T-helper 2 cell treated with Interferon-gamma antibody and Interleukin-4, amounts not matched to agents 100 ng/mL and 5 ng/mL, for 36 hours (primary cell): ENCODE results near the gene ORAI2. TPM values are rescaled to one million over a fixed set of nuclear protein-coding genes. Genes with fewer than 3 reads are reported as not detected.

Experiments used
- intact Hi-C: fragments of 100-400 bp; cut with micrococcal nuclease; formaldehyde crosslinking; loops from one replicate; pipeline ENCODE4 v1.15.1; 2023
- total RNA-seq: library from RNA; stranded (reverse); gene quantifications from 2 replicates; pipeline ENCODE4 v1.2.3, GENCODE V29; 2022

Gene ORAI2
- total RNA-seq, 1 donor from 2014 or later: 66.0 TPM

DNA sequence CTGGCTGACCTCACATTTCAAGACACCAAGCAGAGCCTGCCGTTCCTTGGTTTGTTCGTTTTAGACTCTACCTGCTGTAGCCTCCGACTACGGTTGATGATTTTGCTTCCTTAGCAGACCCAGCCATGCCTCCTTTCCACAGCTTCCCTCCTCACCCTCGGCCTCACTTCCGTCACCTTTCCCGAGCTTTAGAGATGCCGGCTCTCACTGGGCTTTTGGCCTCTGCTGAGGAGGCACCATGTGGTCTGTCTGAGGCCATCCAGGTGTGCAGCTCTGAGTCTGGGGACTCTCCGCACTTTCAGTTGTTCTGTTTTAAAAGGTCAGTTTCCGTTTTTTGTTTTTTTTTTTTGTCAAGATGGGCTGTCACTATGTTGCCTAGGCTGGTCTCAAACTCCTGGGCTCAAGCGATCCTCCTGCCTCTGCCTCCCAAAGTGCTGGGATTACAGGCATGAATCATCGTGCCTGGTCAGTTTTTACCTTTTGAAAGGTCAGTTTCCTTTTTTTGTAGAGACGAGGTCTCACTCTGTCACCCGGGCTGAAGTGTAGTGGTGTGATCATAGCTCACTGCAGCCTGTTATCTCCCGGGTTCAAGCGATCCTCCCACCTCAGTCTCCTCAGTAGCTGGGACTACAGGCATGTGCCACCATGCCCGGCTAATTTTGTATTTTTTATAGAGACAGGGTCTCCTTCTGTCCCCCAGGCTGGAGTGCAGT lies 11.7 kb downstream of the ORAI2 start:
- intact Hi-C loops: no loop called here

DNA sequence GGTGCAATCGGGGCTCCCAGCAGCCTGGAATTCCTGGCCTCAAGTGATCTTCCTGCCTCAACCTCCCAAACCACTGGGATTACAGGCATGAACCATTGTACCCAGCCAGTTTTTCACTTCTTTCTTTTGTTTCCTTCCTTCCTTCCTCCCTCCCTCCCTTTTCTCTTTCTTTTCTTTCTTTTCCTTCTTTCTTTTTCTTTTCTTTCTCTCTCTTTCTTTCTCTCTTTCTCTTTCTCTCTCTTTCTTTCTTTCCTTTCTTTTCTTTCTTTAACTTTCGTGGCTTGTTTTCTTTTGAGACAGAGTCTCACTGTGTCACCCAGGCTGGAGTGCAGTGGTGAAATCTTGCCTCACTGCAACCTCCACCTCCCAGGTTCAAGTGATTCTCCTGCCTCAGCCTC lies 12.3 kb downstream of the ORAI2 start:
- intact Hi-C loops: no loop called here

GRCh38 chr7:102446387-102447156 lies 13.2 kb downstream of the ORAI2 start:
- intact Hi-C loops: no loop called here

DNA sequence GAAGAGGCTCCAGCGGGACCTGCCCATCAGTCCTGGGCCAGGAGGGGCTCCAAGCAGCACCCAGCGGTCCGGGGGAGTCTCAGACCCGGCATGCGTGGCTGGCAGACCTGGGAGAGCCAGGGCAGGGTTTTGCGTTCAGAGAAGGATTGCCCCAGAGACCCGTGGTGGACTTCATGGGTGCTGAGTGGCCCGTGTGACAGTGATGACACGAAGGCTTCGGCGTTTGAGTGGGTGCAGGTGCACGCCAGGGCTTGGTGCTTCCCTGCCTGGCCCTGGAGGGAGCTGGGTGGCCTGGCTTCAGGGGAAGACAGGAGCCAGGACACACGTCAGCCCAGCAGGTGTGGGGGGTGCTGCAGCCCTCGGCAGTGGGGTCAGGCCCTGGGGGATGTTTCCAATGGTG lies 13.9 kb downstream of the ORAI2 start:
- intact Hi-C loops: no loop called here

DNA sequence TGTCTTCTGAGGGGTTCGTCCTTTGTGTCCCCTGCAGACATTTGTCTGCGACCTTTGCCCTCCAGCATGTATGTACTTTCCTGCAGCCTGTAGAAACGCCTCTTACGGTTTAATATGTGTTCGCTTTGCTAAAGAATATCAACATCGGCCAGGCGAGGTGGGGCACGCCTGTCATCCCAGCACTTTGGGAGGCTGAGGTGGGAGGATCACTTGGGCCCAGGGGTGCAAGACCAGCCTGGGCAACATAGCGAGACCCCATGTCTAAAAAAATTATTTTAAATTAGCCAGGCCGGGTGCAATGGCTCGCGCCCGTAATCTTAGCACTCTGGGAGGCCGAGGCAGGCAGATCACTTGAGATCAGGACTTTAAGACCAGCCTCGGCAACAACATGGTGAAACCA lies 15.8 kb downstream of the ORAI2 start:
- intact Hi-C loops: no loop called here

DNA sequence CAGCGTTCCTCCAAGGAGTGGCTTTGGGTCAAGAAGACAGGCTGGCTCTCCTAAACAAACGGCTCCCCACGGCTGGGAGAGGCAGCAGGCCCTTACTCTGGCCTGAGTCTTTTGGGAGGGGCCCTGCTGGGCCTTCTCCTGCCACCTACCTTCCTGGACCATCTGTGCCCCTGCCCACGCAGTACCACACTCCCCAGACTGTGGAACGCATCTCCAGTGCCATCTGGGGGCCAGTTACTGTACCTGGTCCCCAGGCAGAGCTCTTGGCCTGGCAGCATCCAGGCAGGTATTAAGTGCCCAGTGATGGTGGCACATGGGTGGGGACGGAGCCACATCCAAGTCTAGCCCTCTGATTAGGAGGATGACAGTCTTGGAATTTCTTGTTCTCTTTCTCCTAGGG lies 16.9 kb downstream of the ORAI2 start:
- intact Hi-C loops: loop anchor here (1.0 to 5.0 kb wide), 2 partner anchors 38 to 48 kb away; no protein-coding TSS in a partner anchor

GRCh38 chr7:102451371-102452054 lies 18.1 kb downstream of the ORAI2 start:
- intact Hi-C loops: loop anchor here (5.0 kb wide), 1 partner anchor 49 kb away; no protein-coding TSS in a partner anchor

DNA sequence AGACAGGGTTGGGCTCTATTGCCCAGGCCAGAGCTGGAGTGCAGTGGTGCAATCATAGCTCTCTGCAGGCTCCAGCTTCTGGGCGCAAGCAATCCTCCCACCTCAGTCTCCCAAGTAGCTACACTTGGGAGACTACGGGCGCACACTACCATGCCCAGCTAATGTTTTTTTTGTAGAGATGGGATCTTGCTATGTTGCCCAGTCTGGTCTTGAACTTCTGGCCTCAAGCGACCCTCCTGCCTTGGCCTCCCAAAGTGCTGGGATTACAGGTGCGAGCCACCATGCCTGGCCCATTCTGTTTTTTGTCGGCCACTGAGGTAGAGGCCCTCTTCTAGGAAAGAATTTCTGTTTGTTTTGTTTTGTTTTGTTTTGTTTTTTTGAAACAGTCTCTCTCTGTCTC lies 19.1 kb downstream of the ORAI2 start:
- intact Hi-C loops: loop anchor here (5.0 kb wide), 1 partner anchor 50 kb away; no protein-coding TSS in a partner anchor

- intact Hi-C loops: loop anchor here (5.0 kb wide), 1 partner anchor 51 kb away; no protein-coding TSS in a partner anchor
These were observed 19.9 kb downstream of the ORAI2 start for GRCh38 chr7:102453319-102453718.

DNA sequence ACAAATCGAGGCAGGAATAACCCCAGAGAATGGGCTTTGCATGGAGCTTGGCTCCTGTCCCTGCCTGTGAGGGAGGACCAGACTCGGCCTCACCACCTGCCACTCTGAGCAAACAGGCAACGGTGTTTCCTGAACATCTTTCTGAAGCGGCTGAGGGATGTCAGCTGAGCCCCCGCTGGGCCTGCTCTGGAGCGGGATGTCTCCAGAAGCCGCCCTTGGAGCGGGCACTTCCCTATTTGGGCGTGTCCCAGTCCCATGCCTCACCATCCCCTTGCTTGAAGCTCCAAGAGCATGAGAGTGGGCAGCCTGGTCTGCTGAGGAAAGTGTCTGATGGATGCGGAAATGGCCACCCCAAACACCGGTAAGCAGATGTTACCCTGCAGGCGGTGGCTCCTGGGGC lies 21.1 kb downstream of the ORAI2 start:
- intact Hi-C loops: loop anchor here (5.0 kb wide), 1 partner anchor 52 kb away; no protein-coding TSS in a partner anchor

GRCh38 chr7:102454932-102455331 lies 21.6 kb downstream of the ORAI2 start:
- intact Hi-C loops: loop anchor here (5.0 kb wide), 1 partner anchor 53 kb away; no protein-coding TSS in a partner anchor

- intact Hi-C loops: no loop called here
These were observed 22.2 kb downstream of the ORAI2 start for GRCh38 chr7:102455596-102455995.

- intact Hi-C loops: no loop called here
These were observed 23.0 kb downstream of the ORAI2 start for GRCh38 chr7:102456327-102456726.

- intact Hi-C loops: no loop called here
These were observed 24.1 kb downstream of the ORAI2 start for GRCh38 chr7:102457352-102457924.

- intact Hi-C loops: no loop called here
These were observed 26.0 kb downstream of the ORAI2 start for GRCh38 chr7:102459221-102459844.

- intact Hi-C loops: loop anchor here (5.0 kb wide), 1 partner anchor 98 kb away; no protein-coding TSS in a partner anchor
These were observed 27.1 kb downstream of the ORAI2 start for GRCh38 chr7:102460467-102460866.

DNA sequence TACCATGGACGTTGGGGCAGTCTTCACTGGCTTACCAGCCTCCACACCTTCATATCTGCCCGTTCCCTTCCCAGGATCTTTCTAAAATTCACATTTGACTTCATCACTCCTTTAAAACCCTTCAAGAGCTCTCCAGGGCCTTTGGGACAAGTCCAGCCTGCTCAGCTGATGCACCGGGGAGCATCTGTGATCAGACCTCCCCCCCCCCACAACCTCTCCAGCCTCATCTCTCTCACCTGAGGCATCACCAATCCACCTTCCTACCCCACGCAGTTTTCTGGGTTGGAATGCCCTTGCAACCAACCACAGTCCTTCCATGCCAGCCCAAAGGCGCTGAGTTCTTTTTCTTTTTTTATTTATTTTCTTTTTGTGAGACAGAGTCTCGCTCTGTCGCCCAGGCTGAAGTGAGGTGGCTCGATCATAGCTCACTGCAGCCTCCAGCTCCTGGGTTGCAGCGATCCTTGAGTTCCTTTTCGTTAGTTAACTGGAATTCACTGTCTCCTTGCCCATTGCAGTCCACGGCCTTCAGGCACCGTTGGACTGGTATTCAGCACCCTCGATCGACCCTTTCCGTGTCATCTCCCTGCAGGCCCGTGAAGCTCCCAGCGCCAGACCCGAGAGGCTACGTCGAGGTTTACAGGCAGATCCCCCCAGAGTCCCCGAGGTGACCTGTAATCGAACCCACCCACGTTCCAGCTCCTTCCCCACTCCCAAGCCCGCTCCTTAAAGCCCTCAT lies 30.6 kb downstream of the ORAI2 start:
- intact Hi-C loops: loop anchor here (1.0 to 5.0 kb wide), 2 partner anchors 38 to 102 kb away; no protein-coding TSS in a partner anchor

GRCh38 chr7:102464577-102465280 lies 31.4 kb downstream of the ORAI2 start, which contains the start of the genes ALKBH4 and LRWD1:
ALKBH4 (minus strand) TSS chr7:102464863; CDS start chr7:102464836, 27 bp downstream.
LRWD1 (plus strand) TSS chr7:102464984; CDS start chr7:102465081, 97 bp downstream.
- intact Hi-C loops: loop anchor here (1.0 to 5.0 kb wide), 4 partner anchors 38 to 102 kb away; no protein-coding TSS in a partner anchor

DNA sequence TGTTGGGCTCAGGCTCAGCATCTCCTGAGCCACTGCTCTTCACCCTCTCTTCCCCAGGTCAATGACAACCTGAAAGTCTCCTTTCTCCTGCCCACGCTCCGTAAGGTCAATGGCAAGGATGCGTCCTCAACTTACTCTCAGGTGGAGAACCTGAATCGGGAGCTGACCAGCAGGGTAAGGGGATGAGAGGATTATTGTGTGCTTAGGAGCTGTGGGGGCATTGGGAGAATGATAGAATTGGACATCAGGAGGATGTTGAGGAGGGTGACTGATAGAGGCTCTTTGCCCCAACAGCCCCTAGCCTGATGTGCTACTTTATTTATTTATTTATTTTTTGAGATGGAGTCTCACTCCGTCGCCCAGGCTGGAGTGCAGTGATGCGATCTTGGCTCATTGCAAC lies 32.7 kb downstream of the ORAI2 start:
- intact Hi-C loops: loop anchor here (5.0 kb wide), 1 partner anchor 64 kb away; no protein-coding TSS in a partner anchor
